HL-60 (cell line): ENCODE results near the gene ARPC3.
"Not testable (repeated sequence)": the region's sequence is repeated elsewhere in the genome, so short reads cannot be mapped to it uniquely, and the experiment has no call there.

Experiments used
- CTCF ChIP-seq: IDR thresholded peaks from one replicate; pipeline ENCODE4 v1.5.1; 2011; ENCODE audit warnings: low read length, control low read depth, inconsistent platforms; ENCODE audit not compliant: insufficient read depth
- POLR2AphosphoS5 ChIP-seq: IDR thresholded peaks from 2 replicates; pipeline ENCODE4 v1.6.1; 2012; ENCODE audit warnings: low read depth
- REST ChIP-seq: IDR thresholded peaks from 2 replicates; pipeline ENCODE4 v1.6.1; 2012; ENCODE audit warnings: low read depth; ENCODE audit not compliant: insufficient replicate concordance
- SPI1 ChIP-seq: IDR thresholded peaks from 2 replicates; pipeline ENCODE4 v1.6.1; 2012; ENCODE audit warnings: low read depth, mild to moderate bottlenecking, borderline replicate concordance

- not testable (repeated sequence) for TF ChIP-seq CTCF, REST, SPI1, POLR2AphosphoS5
Observed at GRCh38 chr12:110429676-110430075, 20.5 kb downstream of the ARPC3 start.
